H9 (cell line): ENCODE data around the gene FAM229B. TPM values are rescaled to one million over a fixed set of nuclear protein-coding genes. Genes with fewer than 3 reads are reported as not detected.

Experiments
- DNase-seq: peaks from one replicate; pipeline ENCODE4 v3.0.0-alpha.2; 2017
- H2AFZ ChIP-seq: one replicate; pipeline ENCODE4 v1.6.1; 2013; ENCODE audit warnings: mild to moderate bottlenecking, low read length, control low read depth, moderate library complexity
- H2AK5ac ChIP-seq: 2 replicates; pipeline ENCODE4 v1.6.1; 2013; ENCODE audit warnings: low read length, control low read depth, mixed read lengths; ENCODE audit not compliant: insufficient read length
- H2BK120ac ChIP-seq: one replicate; pipeline ENCODE4 v1.6.1; 2013; ENCODE audit warnings: low read depth, mild to moderate bottlenecking, low read length, control low read depth, inconsistent platforms; ENCODE audit not compliant: poor library complexity, severe bottlenecking
- H2BK12ac ChIP-seq: 2 replicates; pipeline ENCODE4 v1.6.1; 2013; ENCODE audit warnings: low read length, control low read depth, mixed read lengths, low read depth; ENCODE audit not compliant: insufficient read length
- H2BK15ac ChIP-seq: 2 replicates; pipeline ENCODE4 v1.6.1; 2013; ENCODE audit warnings: low read depth, low read length, control low read depth
- H2BK20ac ChIP-seq: one replicate; pipeline ENCODE4 v1.6.1; 2013; ENCODE audit warnings: low read depth, mild to moderate bottlenecking, low read length, control low read depth, inconsistent platforms; ENCODE audit not compliant: poor library complexity, severe bottlenecking
- H2BK5ac ChIP-seq: 2 replicates; pipeline ENCODE4 v1.6.1; 2013; ENCODE audit warnings: low read length, control low read depth, mixed read lengths; ENCODE audit not compliant: insufficient read length
- H3K14ac ChIP-seq: 2 replicates; pipeline ENCODE4 v1.6.1; 2013; ENCODE audit warnings: low read length, control low read depth; ENCODE audit not compliant: insufficient read depth
- H3K18ac ChIP-seq: 2 replicates; pipeline ENCODE4 v1.6.1; 2013; ENCODE audit warnings: low read depth, mild to moderate bottlenecking, mixed read lengths, low read length, control low read depth; ENCODE audit not compliant: insufficient read length
- H3K23ac ChIP-seq: 2 replicates; pipeline ENCODE4 v1.6.1; 2013; ENCODE audit warnings: low read length, control low read depth, mixed read lengths, low read depth; ENCODE audit not compliant: insufficient read length
- H3K23me2 ChIP-seq: 2 replicates; pipeline ENCODE4 v1.6.1; 2013; ENCODE audit warnings: low read depth, mild to moderate bottlenecking, mixed read lengths, low read length, control low read depth; ENCODE audit not compliant: insufficient read length, poor library complexity, severe bottlenecking
- H3K27ac ChIP-seq: 2 replicates; pipeline ENCODE4 v1.5.1; 2013; ENCODE audit warnings: low read length, control low read depth, mixed read lengths, low read depth; ENCODE audit not compliant: insufficient read length
- H3K27me3 ChIP-seq: 2 replicates; pipeline ENCODE4 v1.6.1; 2013; ENCODE audit warnings: low read length, control low read depth, inconsistent platforms; ENCODE audit not compliant: insufficient read depth
- H3K4ac ChIP-seq: 2 replicates; pipeline ENCODE4 v1.6.1; 2013; ENCODE audit warnings: low read depth, mild to moderate bottlenecking, control low read depth, inconsistent platforms, low read length, moderate library complexity
- H3K4me1 ChIP-seq: 2 replicates; pipeline ENCODE4 v1.6.1; 2013; ENCODE audit warnings: low read length, control low read depth, inconsistent platforms; ENCODE audit not compliant: insufficient read depth
- H3K4me2 ChIP-seq: 2 replicates; pipeline ENCODE4 v1.6.1; 2013; ENCODE audit warnings: low read length, control low read depth, mixed read lengths; ENCODE audit not compliant: insufficient read length, insufficient read depth
- H3K56ac ChIP-seq: 2 replicates; pipeline ENCODE4 v1.6.1; 2013; ENCODE audit warnings: low read depth, mild to moderate bottlenecking, mixed read lengths, low read length, control low read depth; ENCODE audit not compliant: insufficient read length
- H3K79me1 ChIP-seq: 2 replicates; pipeline ENCODE4 v1.6.1; 2013; ENCODE audit warnings: low read depth, mild to moderate bottlenecking, moderate library complexity, low read length, control low read depth, inconsistent platforms; ENCODE audit not compliant: insufficient read depth, poor library complexity, severe bottlenecking
- H3K79me2 ChIP-seq: 2 replicates; pipeline ENCODE4 v1.6.1; 2013; ENCODE audit warnings: low read length, control low read depth, inconsistent platforms; ENCODE audit not compliant: insufficient read depth
- H3K9ac ChIP-seq: 2 replicates; pipeline ENCODE4 v1.6.1; 2013; ENCODE audit warnings: low read length, control low read depth, mixed read lengths; ENCODE audit not compliant: insufficient read length; ENCODE audit errors: extremely low read depth
- H3K9me3 ChIP-seq: one replicate; pipeline ENCODE4 v1.6.1; 2013; ENCODE audit warnings: low read depth, low read length, inconsistent platforms; ENCODE audit not compliant: control insufficient read depth
- H3T11ph ChIP-seq: one replicate; pipeline ENCODE4 v1.6.1; 2013; ENCODE audit warnings: mild to moderate bottlenecking, low read length, control low read depth, inconsistent platforms
- H4K20me1 ChIP-seq: one replicate; pipeline ENCODE4 v1.6.1; 2013; ENCODE audit not compliant: control insufficient read depth, insufficient read length, insufficient read depth
- H4K5ac ChIP-seq: 2 replicates; pipeline ENCODE4 v1.6.1; 2013; ENCODE audit warnings: low read depth, mild to moderate bottlenecking, mixed read lengths, low read length, control low read depth; ENCODE audit not compliant: insufficient read length
- H4K8ac ChIP-seq: replicated peaks from 2 replicates; pipeline ENCODE4 v1.6.1; 2013; ENCODE audit warnings: low read length, control low read depth, mixed read lengths, low read depth; ENCODE audit not compliant: insufficient read length
- H4K91ac ChIP-seq: 2 replicates; pipeline ENCODE4 v1.6.1; 2013; ENCODE audit warnings: low read depth, mild to moderate bottlenecking, moderate library complexity, mixed read lengths, low read length, control low read depth; ENCODE audit not compliant: insufficient read length
- H3K27ac Mint-ChIP-seq, 3 experiments: 2 replicates in 2 of 3; 3 replicates in 1 of 3; pipeline ENCODE4 v1.8.0; 2020 to 2021; ENCODE audit warnings: mixed read lengths in 3 of 3, mild to moderate bottlenecking in 1 of 3, moderate library complexity in 1 of 3
- H3K27me3 Mint-ChIP-seq: 2 replicates; pipeline ENCODE4 v1.8.0; 2021; ENCODE audit warnings: low read depth, mild to moderate bottlenecking, moderate library complexity, mixed read lengths
- H3K36me3 Mint-ChIP-seq, 3 experiments: 2 replicates in 2 of 3; 3 replicates in 1 of 3; pipeline ENCODE4 v1.8.0; 2020 to 2021; ENCODE audit warnings: low read depth in 3 of 3, mixed read lengths in 3 of 3; ENCODE audit not compliant: insufficient read depth in 1 of 3
- H3K4me1 Mint-ChIP-seq, 2 experiments: 2 replicates each; pipeline ENCODE4 v1.8.0; 2020; ENCODE audit warnings: mixed read lengths in 2 of 2
- H3K4me3 Mint-ChIP-seq, 2 experiments: 2 replicates in 1 of 2; 3 replicates in 1 of 2; pipeline ENCODE4 v1.8.0; 2020 to 2021; ENCODE audit warnings: mild to moderate bottlenecking in 2 of 2, mixed read lengths in 2 of 2, moderate library complexity in 1 of 2
- H3K9me3 Mint-ChIP-seq, 2 experiments: 2 replicates in 1 of 2; 3 replicates in 1 of 2; pipeline ENCODE4 v1.8.0; 2020; ENCODE audit warnings: mild to moderate bottlenecking in 2 of 2, mixed read lengths in 2 of 2, moderate library complexity in 1 of 2
- CTCF ChIP-seq: fragments of 200-600 bp; sonication (generic); conservative IDR thresholded peaks from 3 replicates; pipeline ENCODE4 v1.8.0; 2021; ENCODE audit warnings: antibody characterized with exemption, mild to moderate bottlenecking
- WGBS: extraction: QIAGEN DNeasy Blood & Tissue Kit; methylation state at CpG from one replicate; pipeline ENCODE4 v1.1.7; 2013; ENCODE audit warnings: missing lambda C conversion rate, low lambda C conversion rate, mixed read lengths; ENCODE audit not compliant: insufficient read length; ENCODE audit errors: extremely low coverage; 5-methylcytosine and 5-hydroxymethylcytosine counted together
- total RNA-seq: library from RNA; stranded (reverse); gene quantifications from 2 replicates; pipeline ENCODE4 v1.2.1, GENCODE V29; 2021

FAM229B gene
- total RNA-seq, 1 experiment from 2014 or later = 8.2 TPM

- Histone ChIP-seq H4K20me1 (no peaks in the 10 kb centered on the region), H3K9ac (no peak overlapping the region), H3K18ac (no peak overlapping the region), H4K5ac (no peak overlapping the region), H3K14ac (no peak overlapping the region), H3K27me3 (no peaks in the 10 kb centered on the region), H2BK15ac (no peak overlapping the region), H2BK120ac (no peak overlapping the region), H3K27ac (no peak overlapping the region), H3K4me2 (no peak overlapping the region), H2BK20ac (no peak overlapping the region), H3K9me3 (no peaks in the 10 kb centered on the region), H3K23ac (no peak overlapping the region), H3K79me2 (no peaks in the 10 kb centered on the region), H3K4ac (no peak overlapping the region), H3K79me1 (no peaks in the 10 kb centered on the region), H2AK5ac (no peak overlapping the region), H4K91ac (no peak overlapping the region), H3T11ph (no peak overlapping the region), H3K56ac (no peak overlapping the region), H4K8ac (no peak overlapping the region), H3K4me1 (no peaks in the 10 kb centered on the region; the same call in 1 of the 2 replicates), H2BK5ac (no peak overlapping the region), H3K23me2 (no peaks in the 10 kb centered on the region), H2BK12ac (no peak overlapping the region), H2AFZ (no peak overlapping the region)
- no CpG with 5 or more reads among the region's 2 CpGs for WGBS
- no peaks in the 10 kb centered on the region for H3K9me3 Mint-ChIP-seq
- no peaks in the 10 kb centered on the region for H3K27me3 Mint-ChIP-seq
- no peak for DNase-seq
- TF ChIP-seq CTCF = no peak
- no peak overlapping the region for H3K4me3 Mint-ChIP-seq
- H3K4me1 Mint-ChIP-seq = peaks cover 8 to 10% of the 10 kb centered on the region in 2 experiments
- no peaks in the 10 kb centered on the region for H3K36me3 Mint-ChIP-seq
- no peak overlapping the region for H3K27ac Mint-ChIP-seq
Observed at GRCh38 chr6:112122756-112123155, 35.4 kb downstream of the FAM229B start.
